Measurements from ENCODE around the gene SH3RF3.

DNA sequence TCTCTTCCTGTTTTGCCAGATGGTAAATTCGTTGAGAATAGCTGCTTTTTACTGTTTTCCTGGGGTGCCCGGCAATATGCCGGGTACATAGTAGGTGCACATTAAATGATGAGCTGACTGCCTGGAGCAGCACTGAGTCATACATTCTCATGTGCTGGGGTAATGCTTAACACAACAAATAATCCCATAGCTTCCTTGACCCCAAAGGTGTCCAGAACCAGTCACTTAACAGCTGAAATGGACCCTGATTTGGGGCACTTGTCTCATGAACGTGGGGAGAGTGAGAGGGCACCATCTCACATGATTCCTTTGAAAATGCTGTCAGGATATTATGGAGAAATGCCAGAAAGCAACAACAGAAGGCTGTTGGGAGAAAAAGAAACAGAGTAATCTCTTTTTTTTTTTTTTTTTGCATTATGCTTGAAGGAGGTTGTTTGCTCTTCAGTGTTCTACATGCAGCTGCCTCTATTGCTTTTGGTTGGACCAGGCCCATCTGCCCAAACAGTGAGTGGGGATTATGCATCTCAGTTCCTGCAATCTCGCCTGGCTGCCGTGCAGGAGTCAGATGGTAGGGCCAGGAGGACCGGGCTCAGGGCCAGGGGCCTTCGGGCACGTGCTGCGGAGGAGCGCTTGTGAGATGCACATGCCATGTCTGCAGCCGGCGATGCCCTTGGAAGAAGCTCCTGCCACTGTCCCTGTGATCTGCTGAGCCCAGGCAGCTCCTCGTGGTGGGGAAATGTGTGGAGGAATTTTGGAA is 162.1 kb downstream of the SH3RF3 start:
- no peak for TF ChIP-seq CTCF (IDR thresholded peaks at IDR 0.05)
- TF ChIP-seq, protein P1, sequence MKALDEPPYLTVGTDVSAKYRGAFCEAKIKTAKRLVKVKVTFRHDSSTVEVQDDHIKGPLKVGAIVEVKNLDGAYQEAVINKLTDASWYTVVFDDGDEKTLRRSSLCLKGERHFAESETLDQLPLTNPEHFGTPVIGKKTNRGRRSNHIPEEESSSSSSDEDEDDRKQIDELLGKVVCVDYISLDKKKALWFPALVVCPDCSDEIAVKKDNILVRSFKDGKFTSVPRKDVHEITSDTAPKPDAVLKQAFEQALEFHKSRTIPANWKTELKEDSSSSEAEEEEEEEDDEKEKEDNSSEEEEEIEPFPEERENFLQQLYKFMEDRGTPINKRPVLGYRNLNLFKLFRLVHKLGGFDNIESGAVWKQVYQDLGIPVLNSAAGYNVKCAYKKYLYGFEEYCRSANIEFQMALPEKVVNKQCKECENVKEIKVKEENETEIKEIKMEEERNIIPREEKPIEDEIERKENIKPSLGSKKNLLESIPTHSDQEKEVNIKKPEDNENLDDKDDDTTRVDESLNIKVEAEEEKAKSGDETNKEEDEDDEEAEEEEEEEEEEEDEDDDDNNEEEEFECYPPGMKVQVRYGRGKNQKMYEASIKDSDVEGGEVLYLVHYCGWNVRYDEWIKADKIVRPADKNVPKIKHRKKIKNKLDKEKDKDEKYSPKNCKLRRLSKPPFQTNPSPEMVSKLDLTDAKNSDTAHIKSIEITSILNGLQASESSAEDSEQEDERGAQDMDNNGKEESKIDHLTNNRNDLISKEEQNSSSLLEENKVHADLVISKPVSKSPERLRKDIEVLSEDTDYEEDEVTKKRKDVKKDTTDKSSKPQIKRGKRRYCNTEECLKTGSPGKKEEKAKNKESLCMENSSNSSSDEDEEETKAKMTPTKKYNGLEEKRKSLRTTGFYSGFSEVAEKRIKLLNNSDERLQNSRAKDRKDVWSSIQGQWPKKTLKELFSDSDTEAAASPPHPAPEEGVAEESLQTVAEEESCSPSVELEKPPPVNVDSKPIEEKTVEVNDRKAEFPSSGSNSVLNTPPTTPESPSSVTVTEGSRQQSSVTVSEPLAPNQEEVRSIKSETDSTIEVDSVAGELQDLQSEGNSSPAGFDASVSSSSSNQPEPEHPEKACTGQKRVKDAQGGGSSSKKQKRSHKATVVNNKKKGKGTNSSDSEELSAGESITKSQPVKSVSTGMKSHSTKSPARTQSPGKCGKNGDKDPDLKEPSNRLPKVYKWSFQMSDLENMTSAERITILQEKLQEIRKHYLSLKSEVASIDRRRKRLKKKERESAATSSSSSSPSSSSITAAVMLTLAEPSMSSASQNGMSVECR (CRISPR knock-in tag; IDR thresholded peaks at IDR 0.05; ENCODE audit: borderline replicate concordance): no peak
- TF ChIP-seq, protein P2, sequence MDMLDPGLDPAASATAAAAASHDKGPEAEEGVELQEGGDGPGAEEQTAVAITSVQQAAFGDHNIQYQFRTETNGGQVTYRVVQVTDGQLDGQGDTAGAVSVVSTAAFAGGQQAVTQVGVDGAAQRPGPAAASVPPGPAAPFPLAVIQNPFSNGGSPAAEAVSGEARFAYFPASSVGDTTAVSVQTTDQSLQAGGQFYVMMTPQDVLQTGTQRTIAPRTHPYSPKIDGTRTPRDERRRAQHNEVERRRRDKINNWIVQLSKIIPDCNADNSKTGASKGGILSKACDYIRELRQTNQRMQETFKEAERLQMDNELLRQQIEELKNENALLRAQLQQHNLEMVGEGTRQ (CRISPR knock-in tag; IDR thresholded peaks at IDR 0.05): no peak
- TF ChIP-seq SP1 (CRISPR knock-in tag; conservative IDR thresholded peaks at IDR 0.05): no peak
- TF ChIP-seq, protein P3, sequence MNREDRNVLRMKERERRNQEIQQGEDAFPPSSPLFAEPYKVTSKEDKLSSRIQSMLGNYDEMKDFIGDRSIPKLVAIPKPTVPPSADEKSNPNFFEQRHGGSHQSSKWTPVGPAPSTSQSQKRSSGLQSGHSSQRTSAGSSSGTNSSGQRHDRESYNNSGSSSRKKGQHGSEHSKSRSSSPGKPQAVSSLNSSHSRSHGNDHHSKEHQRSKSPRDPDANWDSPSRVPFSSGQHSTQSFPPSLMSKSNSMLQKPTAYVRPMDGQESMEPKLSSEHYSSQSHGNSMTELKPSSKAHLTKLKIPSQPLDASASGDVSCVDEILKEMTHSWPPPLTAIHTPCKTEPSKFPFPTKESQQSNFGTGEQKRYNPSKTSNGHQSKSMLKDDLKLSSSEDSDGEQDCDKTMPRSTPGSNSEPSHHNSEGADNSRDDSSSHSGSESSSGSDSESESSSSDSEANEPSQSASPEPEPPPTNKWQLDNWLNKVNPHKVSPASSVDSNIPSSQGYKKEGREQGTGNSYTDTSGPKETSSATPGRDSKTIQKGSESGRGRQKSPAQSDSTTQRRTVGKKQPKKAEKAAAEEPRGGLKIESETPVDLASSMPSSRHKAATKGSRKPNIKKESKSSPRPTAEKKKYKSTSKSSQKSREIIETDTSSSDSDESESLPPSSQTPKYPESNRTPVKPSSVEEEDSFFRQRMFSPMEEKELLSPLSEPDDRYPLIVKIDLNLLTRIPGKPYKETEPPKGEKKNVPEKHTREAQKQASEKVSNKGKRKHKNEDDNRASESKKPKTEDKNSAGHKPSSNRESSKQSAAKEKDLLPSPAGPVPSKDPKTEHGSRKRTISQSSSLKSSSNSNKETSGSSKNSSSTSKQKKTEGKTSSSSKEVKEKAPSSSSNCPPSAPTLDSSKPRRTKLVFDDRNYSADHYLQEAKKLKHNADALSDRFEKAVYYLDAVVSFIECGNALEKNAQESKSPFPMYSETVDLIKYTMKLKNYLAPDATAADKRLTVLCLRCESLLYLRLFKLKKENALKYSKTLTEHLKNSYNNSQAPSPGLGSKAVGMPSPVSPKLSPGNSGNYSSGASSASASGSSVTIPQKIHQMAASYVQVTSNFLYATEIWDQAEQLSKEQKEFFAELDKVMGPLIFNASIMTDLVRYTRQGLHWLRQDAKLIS (CRISPR knock-in tag; IDR thresholded peaks at IDR 0.05; ENCODE audit: borderline replicate concordance): no peak

Data from WTC11 (cell line).